GM19035 (cell line): Measurements from ENCODE around the gene ENPP6.

Experiments used
- ATAC-seq: cut with Tn5 transposase; IDR thresholded peaks from one replicate; pipeline ENCODE4 v1.9.1; 2021; ENCODE audit not compliant: unreplicated experiment

ENPP6 gene

GRCh38 chr4:184192933-184193332 lies 24.7 kb downstream of the ENPP6 start:
- no peak for ATAC-seq

GRCh38 chr4:184191267-184191666 lies 26.4 kb downstream of the ENPP6 start:
- ATAC-seq = no peak

GRCh38 chr4:184190711-184191110 lies 27.0 kb downstream of the ENPP6 start:
- no peak for ATAC-seq

GRCh38 chr4:184189966-184190365 lies 27.7 kb downstream of the ENPP6 start:
- ATAC-seq = no peak

GRCh38 chr4:184188443-184189400 lies 29.0 kb downstream of the ENPP6 start:
- no peak for ATAC-seq

- ATAC-seq = no peak
Observed at GRCh38 chr4:184177271-184177670, 40.4 kb downstream of the ENPP6 start.

- no peak for ATAC-seq
Observed at GRCh38 chr4:184174571-184175488, 42.8 kb downstream of the ENPP6 start.

GRCh38 chr4:184171011-184171410 lies 46.7 kb downstream of the ENPP6 start:
- ATAC-seq = no peak

GRCh38 chr4:184169225-184169867 lies 48.3 kb downstream of the ENPP6 start:
- no peak for ATAC-seq

GRCh38 chr4:184168406-184169019 lies 49.2 kb downstream of the ENPP6 start:
- peak; percentile 83 for ATAC-seq

- no peak for ATAC-seq
Observed at GRCh38 chr4:184167576-184167975, 50.1 kb downstream of the ENPP6 start.

GRCh38 chr4:184166736-184167135 lies 50.9 kb downstream of the ENPP6 start:
- no peak for ATAC-seq

GRCh38 chr4:184165291-184165690 lies 52.4 kb downstream of the ENPP6 start:
- no peak for ATAC-seq

- no peak for ATAC-seq
Observed at GRCh38 chr4:184163813-184164212, 53.9 kb downstream of the ENPP6 start.

- no peak for ATAC-seq
Observed at GRCh38 chr4:184162596-184162995, 55.1 kb downstream of the ENPP6 start.

GRCh38 chr4:184157322-184157721 lies 60.4 kb downstream of the ENPP6 start:
- no peak for ATAC-seq

- ATAC-seq = no peak
Observed at GRCh38 chr4:184156163-184156920, 61.3 kb downstream of the ENPP6 start.

- no peak for ATAC-seq
Observed at GRCh38 chr4:184154199-184154598, 63.5 kb downstream of the ENPP6 start.

GRCh38 chr4:184153781-184154180 lies 63.9 kb downstream of the ENPP6 start:
- no peak for ATAC-seq

- no peak for ATAC-seq
Observed at GRCh38 chr4:184151988-184152485, 65.6 kb downstream of the ENPP6 start.
